Measurements from ENCODE around the gene MAX.

DNA sequence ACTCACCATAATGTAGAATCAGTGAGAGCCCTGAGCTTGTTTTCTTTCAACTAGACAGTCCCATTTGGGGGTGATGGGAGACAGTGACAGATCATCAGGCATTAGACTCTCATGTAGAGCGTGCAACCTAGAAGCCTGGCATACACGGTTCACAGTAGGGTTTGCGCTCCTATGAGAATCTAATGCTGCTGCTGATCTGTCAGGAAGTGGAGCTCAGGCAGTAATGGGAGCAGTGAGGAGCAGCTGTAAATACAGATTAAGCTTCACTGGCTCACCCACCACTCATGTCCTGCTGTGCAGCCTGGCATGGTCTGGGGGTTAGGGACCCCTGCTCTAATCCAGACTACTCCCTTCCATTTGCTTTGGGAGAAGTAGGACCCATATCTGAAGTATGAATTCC lies 60.0 kb downstream of the MAX start:
- no peak for TF ChIP-seq CTCF (conservative IDR thresholded peaks at IDR 0.05 in 1 of 2, IDR thresholded peaks at IDR 0.05 in 1 of 2; ENCODE audit: low read depth in 1 of 2, low read length in 2 of 2)
- TF ChIP-seq EZH2 (IDR thresholded peaks at IDR 0.05; ENCODE audit: low read length, missing control alignments) = no peak

Data from fibroblast of lung (primary cell).